Suprapubic skin (tissue), 4 donors: ENCODE data around the gene CATSPER1. TPM values are rescaled to one million over a fixed set of nuclear protein-coding genes. Genes with fewer than 3 reads are reported as not detected.
A peak's percentile ranks its signal among the peaks of the same experiment; 100 is the strongest.

ENCODE experiments used
- DNase-seq, 2 donors: peaks; one replicate each; pipeline ENCODE4 v3.0.0-alpha.2; 2019; ENCODE audit warnings: low spot score in 2 of 2
- H3K27ac ChIP-seq: fragments of 200-600 bp; sonication (generic); one replicate; pipeline ENCODE4 v1.5.1; 2019
- H3K27me3 ChIP-seq: fragments of 200-600 bp; sonication (generic); one replicate; pipeline ENCODE4 v1.5.1; 2019
- H3K36me3 ChIP-seq: fragments of 200-600 bp; sonication (generic); one replicate; pipeline ENCODE4 v1.5.1; 2019
- H3K4me1 ChIP-seq: fragments of 200-600 bp; sonication (generic); one replicate; pipeline ENCODE4 v1.5.1; 2019
- H3K4me3 ChIP-seq: fragments of 200-600 bp; sonication (generic); one replicate; pipeline ENCODE4 v1.5.1; 2019; ENCODE audit warnings: mild to moderate bottlenecking
- H3K9me3 ChIP-seq: fragments of 200-600 bp; sonication (generic); one replicate; pipeline ENCODE4 v1.5.1; 2019
- EP300 ChIP-seq: sonication (generic); formaldehyde crosslinking; IDR thresholded peaks from one replicate; pipeline ENCODE4 v1.6.1; 2017; ENCODE audit warnings: antibody characterized with exemption
- POLR2A ChIP-seq, 2 donors: fragments of 450-650 bp; IDR thresholded peaks; one replicate each; pipeline ENCODE4 v1.6.1; 2017; ENCODE audit warnings: antibody characterized with exemption in 2 of 2, mild to moderate bottlenecking in 2 of 2, moderate library complexity in 2 of 2
- POLR2AphosphoS5 ChIP-seq, 3 donors: sonication (generic); formaldehyde crosslinking; IDR thresholded peaks; one replicate each; pipeline ENCODE4 v1.6.1; 2017; ENCODE audit warnings: antibody characterized with exemption in 3 of 3
- WGBS: methylation state at CpG from one replicate; pipeline ENCODE4 v1.1.5; 2018; 5-methylcytosine and 5-hydroxymethylcytosine counted together
- total RNA-seq, 4 donors: library from RNA; depleted of rRNA; stranded (reverse); fragments of >200 nt; gene quantifications; one replicate each; pipeline ENCODE4 v1.1.0, GENCODE V29; 2016
- TF ChIP-seq, protein P1 (sequence below), 2 donors: fragments of 200-600 bp in 1 of 2; fragments of 450-650 bp in 1 of 2; sonication (generic) in 1 of 2; IDR thresholded peaks; one replicate each; pipeline ENCODE4 v1.5.1; 2016 to 2019; ENCODE audit warnings: antibody characterized with exemption in 2 of 2, mild to moderate bottlenecking in 1 of 2, moderate library complexity in 1 of 2

The CATSPER1 gene
- total RNA-seq, 4 donors from 2014 or later = not detected

DNA sequence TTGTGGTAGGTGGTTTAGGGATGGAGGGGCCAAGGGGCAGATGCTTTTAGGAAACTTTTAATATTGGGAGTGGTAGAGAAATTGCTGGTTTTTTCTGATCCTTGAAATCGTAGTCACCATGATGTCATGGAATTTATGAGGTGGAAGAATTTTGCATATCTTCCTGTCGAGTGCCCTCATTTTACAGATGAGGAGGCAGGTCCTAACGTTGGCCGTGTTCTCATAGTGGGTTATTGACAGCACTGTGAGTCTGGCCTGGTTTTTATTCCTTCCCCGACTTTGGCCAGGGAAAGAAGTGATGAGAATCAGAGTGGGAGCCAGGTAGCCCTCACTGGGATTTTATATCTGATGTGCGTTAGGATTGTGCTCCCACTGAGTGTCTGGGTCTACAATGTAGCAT, 35.0 kb upstream of the CATSPER1 start:
- TF ChIP-seq EP300 (no peak), POLR2A (IDR thresholded peaks at IDR 0.05) (no peak), POLR2AphosphoS5 (IDR thresholded peaks at IDR 0.05) (no peak)
- TF ChIP-seq, protein P1, sequence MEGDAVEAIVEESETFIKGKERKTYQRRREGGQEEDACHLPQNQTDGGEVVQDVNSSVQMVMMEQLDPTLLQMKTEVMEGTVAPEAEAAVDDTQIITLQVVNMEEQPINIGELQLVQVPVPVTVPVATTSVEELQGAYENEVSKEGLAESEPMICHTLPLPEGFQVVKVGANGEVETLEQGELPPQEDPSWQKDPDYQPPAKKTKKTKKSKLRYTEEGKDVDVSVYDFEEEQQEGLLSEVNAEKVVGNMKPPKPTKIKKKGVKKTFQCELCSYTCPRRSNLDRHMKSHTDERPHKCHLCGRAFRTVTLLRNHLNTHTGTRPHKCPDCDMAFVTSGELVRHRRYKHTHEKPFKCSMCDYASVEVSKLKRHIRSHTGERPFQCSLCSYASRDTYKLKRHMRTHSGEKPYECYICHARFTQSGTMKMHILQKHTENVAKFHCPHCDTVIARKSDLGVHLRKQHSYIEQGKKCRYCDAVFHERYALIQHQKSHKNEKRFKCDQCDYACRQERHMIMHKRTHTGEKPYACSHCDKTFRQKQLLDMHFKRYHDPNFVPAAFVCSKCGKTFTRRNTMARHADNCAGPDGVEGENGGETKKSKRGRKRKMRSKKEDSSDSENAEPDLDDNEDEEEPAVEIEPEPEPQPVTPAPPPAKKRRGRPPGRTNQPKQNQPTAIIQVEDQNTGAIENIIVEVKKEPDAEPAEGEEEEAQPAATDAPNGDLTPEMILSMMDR (IDR thresholded peaks at IDR 0.05) = no peak
- no peak overlapping the region for H3K4me3 ChIP-seq
- H3K27ac ChIP-seq = no peak overlapping the region
- DNase-seq = peak; percentile 0 to 7
- WGBS = 77% methylated on average over 6 of the region's 6 CpGs
- H3K4me1 ChIP-seq = no peaks in the 10 kb centered on the region
- H3K36me3 ChIP-seq = peaks cover 99% of the 10 kb centered on the region
- H3K27me3 ChIP-seq = no peaks in the 10 kb centered on the region
- no peaks in the 10 kb centered on the region for H3K9me3 ChIP-seq

DNA sequence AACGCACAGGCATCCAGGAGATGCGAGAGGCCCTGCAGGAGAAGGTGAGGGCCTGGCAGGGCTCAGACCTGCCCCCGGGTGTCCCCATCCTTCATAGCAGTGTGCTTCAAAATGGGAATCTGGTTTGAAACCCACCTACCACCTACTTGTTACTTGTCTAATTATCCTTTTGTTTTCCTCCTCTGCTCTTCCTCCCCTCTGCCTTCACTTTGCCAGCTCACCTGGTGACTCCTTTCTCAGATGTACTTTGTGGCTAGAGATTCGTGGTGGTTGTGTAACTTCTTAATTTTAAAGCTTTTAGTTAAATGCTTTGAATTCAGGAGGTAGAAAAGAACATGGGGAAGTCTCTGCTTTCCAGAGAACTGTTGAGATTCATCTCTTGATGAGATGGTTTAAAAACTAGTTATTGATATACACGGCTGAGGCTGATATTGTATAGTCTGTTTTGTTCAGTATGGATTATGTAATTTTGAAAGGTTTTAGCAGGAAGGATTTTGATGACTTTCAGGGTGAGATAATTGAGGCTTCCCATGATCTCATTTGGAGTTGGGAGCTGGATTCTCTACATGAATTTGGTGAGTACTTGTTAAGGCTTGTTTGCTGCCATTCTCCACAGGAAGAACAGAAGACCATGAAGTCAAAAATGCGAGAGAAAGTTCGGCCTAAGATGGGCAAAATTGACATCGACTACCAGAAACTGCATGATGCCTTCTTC, 33.8 kb upstream of the CATSPER1 start:
- Histone ChIP-seq H3K4me3 (no peak overlapping the region), H3K9me3 (no peaks in the 10 kb centered on the region), H3K36me3 (peaks cover 100% of the 10 kb centered on the region), H3K27me3 (no peaks in the 10 kb centered on the region), H3K27ac (no peak overlapping the region), H3K4me1 (no peaks in the 10 kb centered on the region)
- TF ChIP-seq POLR2AphosphoS5 (IDR thresholded peaks at IDR 0.05) = no peak
- no peak for TF ChIP-seq POLR2A (IDR thresholded peaks at IDR 0.05)
- TF ChIP-seq, protein P1 (IDR thresholded peaks at IDR 0.05) = no peak
- no peak for TF ChIP-seq EP300
- WGBS = 62% methylated on average over 8 of the region's 8 CpGs
- DNase-seq = no peak

DNA sequence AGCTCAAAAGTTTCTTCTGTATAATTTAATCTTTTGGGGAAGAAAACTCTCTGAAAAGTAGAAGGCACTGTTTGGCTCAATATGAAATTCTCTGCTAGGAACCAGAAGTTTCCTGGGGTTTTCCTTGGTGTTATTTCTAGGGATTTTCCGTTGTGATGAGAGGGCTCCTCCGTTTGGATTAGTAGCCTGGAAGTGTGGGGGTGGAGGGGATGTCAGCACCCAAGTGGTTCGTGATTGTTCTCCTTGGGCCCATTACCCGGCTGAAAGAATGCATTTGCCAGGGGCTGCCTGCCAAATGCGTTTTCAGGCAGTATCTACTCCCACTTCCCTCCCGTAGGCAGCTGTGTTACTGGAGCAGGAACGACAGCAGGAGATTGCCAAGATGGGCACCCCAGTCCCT, 30.2 kb upstream of the CATSPER1 start:
- no peaks in the 10 kb centered on the region for H3K27me3 ChIP-seq
- WGBS = 45% methylated on average over 6 of the region's 7 CpGs
- H3K4me1 ChIP-seq = peaks cover 20% of the 10 kb centered on the region
- H3K36me3 ChIP-seq = peaks cover 78% of the 10 kb centered on the region
- TF ChIP-seq POLR2AphosphoS5 (IDR thresholded peaks at IDR 0.05) (no peak), POLR2A (IDR thresholded peaks at IDR 0.05) (no peak), EP300 (no peak)
- TF ChIP-seq, protein P1 (IDR thresholded peaks at IDR 0.05) = no peak
- H3K4me3 ChIP-seq = no peak overlapping the region
- no peaks in the 10 kb centered on the region for H3K9me3 ChIP-seq
- no peak for DNase-seq
- no peak overlapping the region for H3K27ac ChIP-seq

DNA sequence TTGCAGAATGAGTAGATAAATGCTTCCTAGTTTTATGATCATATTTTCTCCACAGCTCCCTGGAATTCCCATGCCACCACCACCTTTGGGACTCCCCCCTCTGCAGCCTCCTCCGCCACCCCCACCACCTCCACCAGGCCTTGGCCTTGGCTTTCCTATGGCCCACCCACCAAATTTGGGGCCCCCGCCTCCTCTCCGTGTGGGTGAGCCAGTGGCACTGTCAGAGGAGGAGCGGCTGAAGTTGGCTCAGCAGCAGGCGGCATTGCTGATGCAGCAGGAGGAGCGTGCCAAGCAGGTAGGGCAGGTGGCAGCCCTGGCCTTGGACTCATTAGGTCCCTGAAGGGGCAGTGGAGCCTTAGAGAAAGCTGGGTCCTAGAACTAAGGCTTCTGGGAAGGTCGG, 28.7 kb upstream of the CATSPER1 start:
- no peak overlapping the region for H3K4me3 ChIP-seq
- no peak for DNase-seq
- peaks cover 24% of the 10 kb centered on the region for H3K4me1 ChIP-seq
- H3K36me3 ChIP-seq = peaks cover 63% of the 10 kb centered on the region
- no peaks in the 10 kb centered on the region for H3K9me3 ChIP-seq
- TF ChIP-seq, protein P1 (IDR thresholded peaks at IDR 0.05) = no peak
- TF ChIP-seq EP300 = no peak
- no peak for TF ChIP-seq POLR2A (IDR thresholded peaks at IDR 0.05)
- TF ChIP-seq POLR2AphosphoS5 (IDR thresholded peaks at IDR 0.05) = no peak
- no peaks in the 10 kb centered on the region for H3K27me3 ChIP-seq
- H3K27ac ChIP-seq = no peak overlapping the region
- 90% methylated on average over 7 of the region's 7 CpGs for WGBS

DNA sequence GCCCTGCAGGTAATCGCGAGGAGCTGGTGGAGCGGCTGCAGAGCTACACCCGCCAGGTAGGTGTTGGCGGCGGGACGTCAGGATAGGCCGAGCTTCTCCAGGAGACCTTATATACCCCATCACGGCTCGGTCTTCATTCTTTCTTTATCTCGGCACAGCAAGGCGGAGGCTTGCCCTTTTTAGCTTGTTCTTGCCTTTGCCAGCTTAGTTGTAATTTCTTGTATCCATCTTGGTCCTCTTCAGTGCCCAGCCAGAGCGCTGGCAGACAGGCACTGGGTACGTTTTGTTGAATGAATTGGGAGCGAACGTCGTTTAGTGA, 26.3 kb upstream of the CATSPER1 start:
- Histone ChIP-seq H3K9me3 (no peaks in the 10 kb centered on the region), H3K36me3 (peaks cover 39% of the 10 kb centered on the region), H3K27ac (peak overlapping the region; percentile 88), H3K27me3 (peaks cover 20% of the 10 kb centered on the region), H3K4me3 (peak overlapping the region; percentile 85), H3K4me1 (peaks cover 24% of the 10 kb centered on the region)
- TF ChIP-seq, protein P1 (IDR thresholded peaks at IDR 0.05) = no peak
- no peak for TF ChIP-seq POLR2AphosphoS5 (IDR thresholded peaks at IDR 0.05)
- TF ChIP-seq EP300 = no peak
- TF ChIP-seq POLR2A (IDR thresholded peaks at IDR 0.05) = no peak
- DNase-seq = no peak
- WGBS = 0% methylated on average over 7 of the region's 17 CpGs
